K562 (cell line): Measurements from ENCODE around the gene IL1B. TPM values are rescaled to one million over a fixed set of nuclear protein-coding genes. Genes with fewer than 3 reads are reported as not detected.

ENCODE experiments used
- JUND ChIP-seq, 2 experiments: IDR thresholded peaks; 2 replicates in 1 of 2; 3 replicates in 1 of 2; pipeline ENCODE4 v1.6.1; 2011; ENCODE audit warnings: borderline replicate concordance in 2 of 2, low read depth in 2 of 2, low read length in 2 of 2, improper control_type of control experiment in 1 of 2, missing biosample characterization in 1 of 2, missing genetic modification characterization in 1 of 2, missing genetic modification reagents in 1 of 2
- KLF16 ChIP-seq: IDR thresholded peaks from 2 replicates; pipeline ENCODE4 v1.6.1; 2016; ENCODE audit warnings: antibody characterized with exemption
- MCM7 ChIP-seq, 2 experiments: fragments of 450-650 bp; IDR thresholded peaks; 2 replicates each; pipeline ENCODE4 v1.6.1; 2016 to 2018
- RNF2 ChIP-seq: sonication (generic); IDR thresholded peaks from 2 replicates; pipeline ENCODE4 v1.6.1; 2016
- YBX1 ChIP-seq: fragments of 450-650 bp; IDR thresholded peaks from 2 replicates; pipeline ENCODE4 v1.7.1; 2016; ENCODE audit warnings: mild to moderate bottlenecking
- ZBTB8A ChIP-seq: fragments of 450-650 bp; IDR thresholded peaks from 2 replicates; pipeline ENCODE4 v1.6.1; 2018; ENCODE audit warnings: mild to moderate bottlenecking, moderate library complexity; ENCODE audit not compliant: partially characterized antibody
- ZNF75A ChIP-seq: fragments of 450-650 bp; formaldehyde crosslinking; IDR thresholded peaks from 2 replicates; pipeline ENCODE4 v1.4.0; 2020; ENCODE audit warnings: mild to moderate bottlenecking
- polyA plus RNA-seq, 8 experiments: library from polyadenylated mRNA; depleted of rRNA in 4 of 8; stranded (reverse) in 5 of 8; unstranded in 3 of 8; fragments of >200 nt; fragmentation: Nextera tagmentation in 2 of 8; fragmentation: Illumina TruSeq in 1 of 8; extraction: Ambion mirVana in 2 of 8; extraction: Trizol in 1 of 8; gene quantifications; 2 replicates each; pipeline versions ENCODE4 v1.2.1 to v1.2.3, GENCODE V29; 2011 to 2014; ENCODE audit warnings: inconsistent platforms in 1 of 8, missing spikeins in 1 of 8
- total RNA-seq, 7 experiments: library from RNA; depleted of rRNA in 6 of 7; stranded (reverse); fragments of >200 nt in 6 of 7; fragmentation: Illumina TruSeq in 2 of 7; extraction: Trizol in 2 of 7; gene quantifications; 2 replicates each; pipeline versions ENCODE4 v1.2.1 to v1.2.3, GENCODE V29; 2011 to 2021; ENCODE audit warnings: low replicate concordance in 1 of 7
- TF ChIP-seq, protein P1 (sequence below): sonication (generic); formaldehyde crosslinking; IDR thresholded peaks from 2 replicates; pipeline ENCODE4 v1.4.0; 2020; ENCODE audit warnings: mild to moderate bottlenecking, missing genetic modification reagents
- TF ChIP-seq, protein P2 (sequence below): fragments of 200-600 bp; sonication (generic); IDR thresholded peaks from one replicate; pipeline ENCODE4 v1.6.1; 2012; ENCODE audit warnings: mild to moderate bottlenecking, low read depth, low read length, inconsistent platforms
- TF ChIP-seq, protein P3 (sequence below): fragments of 450-650 bp; IDR thresholded peaks from 2 replicates; pipeline ENCODE4 v1.6.1; 2016; ENCODE audit warnings: borderline replicate concordance
- TF ChIP-seq, protein P4 (sequence below): fragments of 250-450 bp; sonication (Bioruptor Pico); IDR thresholded peaks from 2 replicates; pipeline ENCODE4 v1.4.0; 2020

Gene IL1B
- total and polyA plus RNA-seq, 9 of the 15 experiments (the other 6 are each of a cell fraction or from before 2014, with no cell fraction given), result 0.29 TPM; not detected in 8

DNA sequence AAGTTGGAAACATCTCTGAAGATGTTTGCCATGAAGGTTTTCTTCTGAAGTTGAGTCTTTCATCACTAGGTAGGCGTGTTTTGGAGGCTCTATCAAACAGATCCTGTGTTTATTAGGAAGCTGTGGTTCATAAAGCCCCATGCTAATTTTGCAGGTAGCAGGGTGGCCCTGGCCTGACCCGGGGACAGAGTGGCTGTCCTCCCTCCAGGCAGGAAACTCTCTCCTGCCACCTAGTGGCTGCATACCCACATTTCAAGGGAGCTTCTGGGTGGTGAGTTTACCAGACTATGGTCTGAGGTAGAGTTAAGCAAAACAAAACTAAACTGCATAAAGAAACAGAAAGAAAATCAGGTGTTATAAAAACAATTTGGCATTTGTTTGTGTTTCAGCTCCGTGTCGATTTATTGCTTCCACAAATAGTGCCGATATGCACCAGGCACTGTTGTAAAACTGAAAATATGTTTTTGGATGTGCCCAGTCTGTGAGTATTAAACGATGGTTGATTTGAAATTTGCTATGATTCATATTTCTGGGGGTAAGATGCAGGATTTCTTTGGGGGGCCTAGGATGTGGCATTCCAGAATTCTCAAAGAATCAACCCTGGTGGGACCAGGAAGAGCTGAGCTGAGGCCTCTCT lies 48.4 kb upstream of the IL1B start (continued):
- TF ChIP-seq, protein P1, sequence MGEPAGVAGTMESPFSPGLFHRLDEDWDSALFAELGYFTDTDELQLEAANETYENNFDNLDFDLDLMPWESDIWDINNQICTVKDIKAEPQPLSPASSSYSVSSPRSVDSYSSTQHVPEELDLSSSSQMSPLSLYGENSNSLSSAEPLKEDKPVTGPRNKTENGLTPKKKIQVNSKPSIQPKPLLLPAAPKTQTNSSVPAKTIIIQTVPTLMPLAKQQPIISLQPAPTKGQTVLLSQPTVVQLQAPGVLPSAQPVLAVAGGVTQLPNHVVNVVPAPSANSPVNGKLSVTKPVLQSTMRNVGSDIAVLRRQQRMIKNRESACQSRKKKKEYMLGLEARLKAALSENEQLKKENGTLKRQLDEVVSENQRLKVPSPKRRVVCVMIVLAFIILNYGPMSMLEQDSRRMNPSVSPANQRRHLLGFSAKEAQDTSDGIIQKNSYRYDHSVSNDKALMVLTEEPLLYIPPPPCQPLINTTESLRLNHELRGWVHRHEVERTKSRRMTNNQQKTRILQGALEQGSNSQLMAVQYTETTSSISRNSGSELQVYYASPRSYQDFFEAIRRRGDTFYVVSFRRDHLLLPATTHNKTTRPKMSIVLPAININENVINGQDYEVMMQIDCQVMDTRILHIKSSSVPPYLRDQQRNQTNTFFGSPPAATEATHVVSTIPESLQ (CRISPR knock-in tag), result 0 out of 2 replicates have a peak, but pooled peaks have one; percentile 43
- TF ChIP-seq, protein P2, sequence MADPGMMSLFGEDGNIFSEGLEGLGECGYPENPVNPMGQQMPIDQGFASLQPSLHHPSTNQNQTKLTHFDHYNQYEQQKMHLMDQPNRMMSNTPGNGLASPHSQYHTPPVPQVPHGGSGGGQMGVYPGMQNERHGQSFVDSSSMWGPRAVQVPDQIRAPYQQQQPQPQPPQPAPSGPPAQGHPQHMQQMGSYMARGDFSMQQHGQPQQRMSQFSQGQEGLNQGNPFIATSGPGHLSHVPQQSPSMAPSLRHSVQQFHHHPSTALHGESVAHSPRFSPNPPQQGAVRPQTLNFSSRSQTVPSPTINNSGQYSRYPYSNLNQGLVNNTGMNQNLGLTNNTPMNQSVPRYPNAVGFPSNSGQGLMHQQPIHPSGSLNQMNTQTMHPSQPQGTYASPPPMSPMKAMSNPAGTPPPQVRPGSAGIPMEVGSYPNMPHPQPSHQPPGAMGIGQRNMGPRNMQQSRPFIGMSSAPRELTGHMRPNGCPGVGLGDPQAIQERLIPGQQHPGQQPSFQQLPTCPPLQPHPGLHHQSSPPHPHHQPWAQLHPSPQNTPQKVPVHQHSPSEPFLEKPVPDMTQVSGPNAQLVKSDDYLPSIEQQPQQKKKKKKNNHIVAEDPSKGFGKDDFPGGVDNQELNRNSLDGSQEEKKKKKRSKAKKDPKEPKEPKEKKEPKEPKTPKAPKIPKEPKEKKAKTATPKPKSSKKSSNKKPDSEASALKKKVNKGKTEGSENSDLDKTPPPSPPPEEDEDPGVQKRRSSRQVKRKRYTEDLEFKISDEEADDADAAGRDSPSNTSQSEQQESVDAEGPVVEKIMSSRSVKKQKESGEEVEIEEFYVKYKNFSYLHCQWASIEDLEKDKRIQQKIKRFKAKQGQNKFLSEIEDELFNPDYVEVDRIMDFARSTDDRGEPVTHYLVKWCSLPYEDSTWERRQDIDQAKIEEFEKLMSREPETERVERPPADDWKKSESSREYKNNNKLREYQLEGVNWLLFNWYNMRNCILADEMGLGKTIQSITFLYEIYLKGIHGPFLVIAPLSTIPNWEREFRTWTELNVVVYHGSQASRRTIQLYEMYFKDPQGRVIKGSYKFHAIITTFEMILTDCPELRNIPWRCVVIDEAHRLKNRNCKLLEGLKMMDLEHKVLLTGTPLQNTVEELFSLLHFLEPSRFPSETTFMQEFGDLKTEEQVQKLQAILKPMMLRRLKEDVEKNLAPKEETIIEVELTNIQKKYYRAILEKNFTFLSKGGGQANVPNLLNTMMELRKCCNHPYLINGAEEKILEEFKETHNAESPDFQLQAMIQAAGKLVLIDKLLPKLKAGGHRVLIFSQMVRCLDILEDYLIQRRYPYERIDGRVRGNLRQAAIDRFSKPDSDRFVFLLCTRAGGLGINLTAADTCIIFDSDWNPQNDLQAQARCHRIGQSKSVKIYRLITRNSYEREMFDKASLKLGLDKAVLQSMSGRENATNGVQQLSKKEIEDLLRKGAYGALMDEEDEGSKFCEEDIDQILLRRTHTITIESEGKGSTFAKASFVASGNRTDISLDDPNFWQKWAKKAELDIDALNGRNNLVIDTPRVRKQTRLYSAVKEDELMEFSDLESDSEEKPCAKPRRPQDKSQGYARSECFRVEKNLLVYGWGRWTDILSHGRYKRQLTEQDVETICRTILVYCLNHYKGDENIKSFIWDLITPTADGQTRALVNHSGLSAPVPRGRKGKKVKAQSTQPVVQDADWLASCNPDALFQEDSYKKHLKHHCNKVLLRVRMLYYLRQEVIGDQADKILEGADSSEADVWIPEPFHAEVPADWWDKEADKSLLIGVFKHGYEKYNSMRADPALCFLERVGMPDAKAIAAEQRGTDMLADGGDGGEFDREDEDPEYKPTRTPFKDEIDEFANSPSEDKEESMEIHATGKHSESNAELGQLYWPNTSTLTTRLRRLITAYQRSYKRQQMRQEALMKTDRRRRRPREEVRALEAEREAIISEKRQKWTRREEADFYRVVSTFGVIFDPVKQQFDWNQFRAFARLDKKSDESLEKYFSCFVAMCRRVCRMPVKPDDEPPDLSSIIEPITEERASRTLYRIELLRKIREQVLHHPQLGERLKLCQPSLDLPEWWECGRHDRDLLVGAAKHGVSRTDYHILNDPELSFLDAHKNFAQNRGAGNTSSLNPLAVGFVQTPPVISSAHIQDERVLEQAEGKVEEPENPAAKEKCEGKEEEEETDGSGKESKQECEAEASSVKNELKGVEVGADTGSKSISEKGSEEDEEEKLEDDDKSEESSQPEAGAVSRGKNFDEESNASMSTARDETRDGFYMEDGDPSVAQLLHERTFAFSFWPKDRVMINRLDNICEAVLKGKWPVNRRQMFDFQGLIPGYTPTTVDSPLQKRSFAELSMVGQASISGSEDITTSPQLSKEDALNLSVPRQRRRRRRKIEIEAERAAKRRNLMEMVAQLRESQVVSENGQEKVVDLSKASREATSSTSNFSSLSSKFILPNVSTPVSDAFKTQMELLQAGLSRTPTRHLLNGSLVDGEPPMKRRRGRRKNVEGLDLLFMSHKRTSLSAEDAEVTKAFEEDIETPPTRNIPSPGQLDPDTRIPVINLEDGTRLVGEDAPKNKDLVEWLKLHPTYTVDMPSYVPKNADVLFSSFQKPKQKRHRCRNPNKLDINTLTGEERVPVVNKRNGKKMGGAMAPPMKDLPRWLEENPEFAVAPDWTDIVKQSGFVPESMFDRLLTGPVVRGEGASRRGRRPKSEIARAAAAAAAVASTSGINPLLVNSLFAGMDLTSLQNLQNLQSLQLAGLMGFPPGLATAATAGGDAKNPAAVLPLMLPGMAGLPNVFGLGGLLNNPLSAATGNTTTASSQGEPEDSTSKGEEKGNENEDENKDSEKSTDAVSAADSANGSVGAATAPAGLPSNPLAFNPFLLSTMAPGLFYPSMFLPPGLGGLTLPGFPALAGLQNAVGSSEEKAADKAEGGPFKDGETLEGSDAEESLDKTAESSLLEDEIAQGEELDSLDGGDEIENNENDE, result no peak
- TF ChIP-seq, protein P3, sequence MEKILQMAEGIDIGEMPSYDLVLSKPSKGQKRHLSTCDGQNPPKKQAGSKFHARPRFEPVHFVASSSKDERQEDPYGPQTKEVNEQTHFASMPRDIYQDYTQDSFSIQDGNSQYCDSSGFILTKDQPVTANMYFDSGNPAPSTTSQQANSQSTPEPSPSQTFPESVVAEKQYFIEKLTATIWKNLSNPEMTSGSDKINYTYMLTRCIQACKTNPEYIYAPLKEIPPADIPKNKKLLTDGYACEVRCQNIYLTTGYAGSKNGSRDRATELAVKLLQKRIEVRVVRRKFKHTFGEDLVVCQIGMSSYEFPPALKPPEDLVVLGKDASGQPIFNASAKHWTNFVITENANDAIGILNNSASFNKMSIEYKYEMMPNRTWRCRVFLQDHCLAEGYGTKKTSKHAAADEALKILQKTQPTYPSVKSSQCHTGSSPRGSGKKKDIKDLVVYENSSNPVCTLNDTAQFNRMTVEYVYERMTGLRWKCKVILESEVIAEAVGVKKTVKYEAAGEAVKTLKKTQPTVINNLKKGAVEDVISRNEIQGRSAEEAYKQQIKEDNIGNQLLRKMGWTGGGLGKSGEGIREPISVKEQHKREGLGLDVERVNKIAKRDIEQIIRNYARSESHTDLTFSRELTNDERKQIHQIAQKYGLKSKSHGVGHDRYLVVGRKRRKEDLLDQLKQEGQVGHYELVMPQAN, result no peak
- TF ChIP-seq YBX1, result no peak
- TF ChIP-seq ZNF75A (CRISPR knock-in tag), result no peak
- 0 out of 2 replicates have a peak, but pooled peaks have one; percentile 16 for TF ChIP-seq KLF16
- TF ChIP-seq ZBTB8A, result no peak
- TF ChIP-seq, protein P4, sequence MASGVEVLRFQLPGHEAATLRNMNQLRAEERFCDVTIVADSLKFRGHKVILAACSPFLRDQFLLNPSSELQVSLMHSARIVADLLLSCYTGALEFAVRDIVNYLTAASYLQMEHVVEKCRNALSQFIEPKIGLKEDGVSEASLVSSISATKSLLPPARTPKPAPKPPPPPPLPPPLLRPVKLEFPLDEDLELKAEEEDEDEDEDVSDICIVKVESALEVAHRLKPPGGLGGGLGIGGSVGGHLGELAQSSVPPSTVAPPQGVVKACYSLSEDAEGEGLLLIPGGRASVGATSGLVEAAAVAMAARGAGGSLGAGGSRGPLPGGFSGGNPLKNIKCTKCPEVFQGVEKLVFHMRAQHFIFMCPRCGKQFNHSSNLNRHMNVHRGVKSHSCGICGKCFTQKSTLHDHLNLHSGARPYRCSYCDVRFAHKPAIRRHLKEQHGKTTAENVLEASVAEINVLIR, result no peak
- no peak for TF ChIP-seq RNF2
- 0 out of 2 replicates have a peak, but pooled peaks have one; percentile 8 for TF ChIP-seq JUND (IDR thresholded peaks at IDR 0.05; ENCODE audit: borderline replicate concordance, low read depth, low read length)
- no peak; the same call in 2 of the 3 replicates for TF ChIP-seq JUND (tag; IDR thresholded peaks at IDR 0.05; ENCODE audit: borderline replicate concordance, low read depth, low read length)
- TF ChIP-seq MCM7 (IDR thresholded peaks at IDR 0.05), result no peak
